ENCODE data around the gene FOXF2. TPM values are rescaled to one million over a fixed set of nuclear protein-coding genes. Genes with fewer than 3 reads are reported as not detected.
"Not testable (repeated sequence)": the region's sequence is repeated elsewhere in the genome, so short reads cannot be mapped to it uniquely, and the experiment has no call there.

FOXF2 gene
- total RNA-seq, 1 donor = 8.1 TPM

- TF ChIP-seq CTCF (IDR thresholded peaks at IDR 0.05; ENCODE audit: insufficient read depth, low read length) = no peak
- no peak for DNase-seq (ENCODE audit: low read depth)
- no peak overlapping the region for H3K4me3 ChIP-seq (ENCODE audit: low read depth, low read length)
These were observed 21.6 kb upstream of the FOXF2 start for GRCh38 chr6:1367771-1368170.

GRCh38 chr6:1368940-1369339 is 20.4 kb upstream of the FOXF2 start:
- TF ChIP-seq CTCF (IDR thresholded peaks at IDR 0.05; ENCODE audit: insufficient read depth, low read length) = no peak
- no peak overlapping the region for H3K4me3 ChIP-seq (ENCODE audit: low read depth, low read length)
- no peak for DNase-seq (ENCODE audit: low read depth)

GRCh38 chr6:1369695-1370094 is 19.7 kb upstream of the FOXF2 start:
- not testable (repeated sequence) for H3K4me3 ChIP-seq (ENCODE audit: low read depth, low read length); DNase-seq (ENCODE audit: low read depth)

GRCh38 chr6:1371933-1372332 is 17.4 kb upstream of the FOXF2 start:
- no peak overlapping the region for H3K4me3 ChIP-seq (ENCODE audit: low read depth, low read length)
- DNase-seq (ENCODE audit: low read depth) = no peak
- no peak for TF ChIP-seq CTCF (IDR thresholded peaks at IDR 0.05; ENCODE audit: insufficient read depth, low read length)

- DNase-seq (ENCODE audit: low read depth) = no peak
- TF ChIP-seq CTCF (IDR thresholded peaks at IDR 0.05; ENCODE audit: insufficient read depth, low read length) = no peak
- no peak overlapping the region for H3K4me3 ChIP-seq (ENCODE audit: low read depth, low read length)
These were observed 16.7 kb upstream of the FOXF2 start for GRCh38 chr6:1372690-1373089.

- H3K4me3 ChIP-seq (ENCODE audit: low read depth, low read length) = no peak overlapping the region
- no peak for DNase-seq (ENCODE audit: low read depth)
- TF ChIP-seq CTCF (IDR thresholded peaks at IDR 0.05; ENCODE audit: insufficient read depth, low read length) = no peak
These were observed 12.7 kb upstream of the FOXF2 start for GRCh38 chr6:1376653-1377052.

- no peak for TF ChIP-seq CTCF (IDR thresholded peaks at IDR 0.05; ENCODE audit: insufficient read depth, low read length)
- no peak for DNase-seq (ENCODE audit: low read depth)
- H3K4me3 ChIP-seq (ENCODE audit: low read depth, low read length) = no peak overlapping the region
These were observed 11.8 kb upstream of the FOXF2 start for GRCh38 chr6:1377526-1377925.

All from fibroblast of the aortic adventitia (primary cell).